HT1080 (cell line): Measurements from ENCODE around the gene TM7SF2. TPM values are rescaled to one million over a fixed set of nuclear protein-coding genes. Genes with fewer than 3 reads are reported as not detected.

Experiments used
- DNase-seq: peaks from one replicate; pipeline ENCODE4 v3.0.0-alpha.2; 2015; ENCODE audit warnings: low read depth
- total RNA-seq: library from RNA; depleted of rRNA; stranded (reverse); fragments of >200 nt; shearing (Covaris generic); gene quantifications from 2 replicates; pipeline ENCODE4 v1.2.3, GENCODE V29; 2014

Gene TM7SF2
- total RNA-seq, 1 experiment from 2014 or later: 5.5 TPM

DNA sequence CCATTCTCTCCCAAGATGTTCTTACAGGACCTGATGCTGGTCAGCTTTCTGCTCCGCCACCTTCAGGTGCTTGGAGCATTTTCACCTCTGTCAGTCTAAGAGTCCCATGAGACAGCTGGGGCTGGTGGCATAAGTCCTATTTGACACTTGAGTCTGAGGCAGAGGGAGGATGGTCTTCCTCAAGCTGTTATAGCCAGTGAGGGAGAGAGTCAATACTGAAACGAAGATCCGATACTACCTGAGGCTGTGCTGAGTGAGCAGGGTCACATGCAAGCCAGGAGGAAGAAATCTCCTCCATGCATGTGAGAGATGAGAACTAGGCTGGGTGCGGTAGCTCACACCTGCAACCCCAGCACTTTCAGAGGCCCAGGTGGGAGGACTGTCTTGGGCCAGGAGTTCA is 22.1 kb upstream of the TM7SF2 start:
- no peak for DNase-seq

DNA sequence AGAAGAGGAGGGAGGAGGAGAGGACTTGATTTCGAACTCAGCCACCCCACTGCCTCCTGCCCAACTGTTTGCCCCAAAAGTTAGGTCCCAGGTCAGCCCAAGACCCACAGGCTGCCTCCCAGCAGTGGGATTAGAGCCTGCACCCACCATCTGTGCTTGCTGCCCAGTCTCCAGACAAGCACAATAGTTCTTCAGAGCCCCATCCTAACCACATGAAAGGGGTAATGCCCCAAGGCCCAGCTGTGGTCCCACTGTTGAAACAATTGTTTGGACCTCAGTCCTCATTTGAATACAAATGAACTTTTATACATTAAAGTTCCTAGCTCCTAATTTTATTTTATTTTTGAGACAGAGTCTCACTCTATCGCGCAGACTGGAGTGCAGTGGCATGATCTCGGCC is 21.0 kb upstream of the TM7SF2 start:
- no peak for DNase-seq

DNA sequence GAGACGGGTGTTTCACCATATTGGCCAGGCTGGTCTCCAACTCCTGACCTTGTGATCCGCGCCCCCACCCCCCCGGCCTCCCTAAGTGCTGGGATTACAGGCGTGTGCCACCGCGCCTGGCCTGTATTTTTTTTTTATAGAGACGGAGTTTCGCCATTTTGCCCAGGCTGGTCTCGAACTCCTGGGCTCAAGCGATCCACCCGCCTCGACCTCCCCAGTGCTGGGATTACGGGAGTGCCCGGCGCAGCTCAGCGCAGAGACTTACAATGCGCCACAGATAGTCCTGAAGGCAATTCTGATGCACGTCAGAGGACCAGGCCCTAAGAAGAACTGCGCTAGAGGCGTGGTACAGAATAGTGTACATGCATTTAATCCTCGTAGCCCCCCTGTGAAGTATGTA is 16.2 kb upstream of the TM7SF2 start:
- no peak for DNase-seq

DNA sequence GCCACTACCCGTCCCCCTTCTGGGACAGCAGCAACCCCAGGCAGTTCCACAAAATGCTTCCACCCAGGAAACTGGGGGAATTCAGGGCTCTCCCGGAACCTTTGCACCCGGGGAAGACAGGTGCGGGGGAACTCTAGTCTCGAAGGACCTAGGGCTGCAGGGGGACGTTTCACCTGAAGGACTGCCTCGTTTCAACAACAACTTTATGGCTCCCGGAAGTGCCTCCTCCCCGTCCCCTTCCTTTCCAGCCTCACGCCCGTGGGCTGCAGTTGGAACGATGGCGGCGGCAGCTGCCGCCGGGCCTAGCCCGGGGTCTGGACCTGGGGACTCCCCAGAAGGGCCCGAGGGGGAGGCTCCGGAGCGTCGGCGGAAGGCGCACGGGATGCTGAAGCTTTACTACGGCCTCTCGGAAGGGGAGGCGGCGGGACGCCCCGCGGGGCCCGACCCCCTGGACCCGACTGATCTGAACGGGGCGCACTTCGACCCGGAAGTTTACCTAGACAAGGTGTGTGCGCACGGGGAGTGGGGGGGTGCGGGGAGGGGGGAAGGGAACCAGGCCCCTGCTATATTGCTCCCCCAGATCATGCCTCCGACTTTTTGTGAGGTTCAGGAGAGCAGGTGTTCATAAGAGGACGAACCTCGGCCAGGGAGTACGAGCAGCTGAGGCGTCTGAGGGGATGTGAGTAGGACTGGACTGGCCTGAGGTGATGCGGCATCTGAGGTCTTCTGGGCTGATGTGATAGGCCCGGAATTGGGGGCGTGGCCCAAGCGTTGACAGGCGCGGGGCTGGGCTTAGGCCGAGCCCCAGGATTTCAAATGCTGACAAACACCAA is 15.5 kb upstream of the TM7SF2 start, which contains the start of gene VPS51:
VPS51 (plus strand) TSS at position 241 of the 833 bp plus-strand sequence; CDS start at position 278, 37 bp downstream.
- DNase-seq: peak; percentile 83

DNA sequence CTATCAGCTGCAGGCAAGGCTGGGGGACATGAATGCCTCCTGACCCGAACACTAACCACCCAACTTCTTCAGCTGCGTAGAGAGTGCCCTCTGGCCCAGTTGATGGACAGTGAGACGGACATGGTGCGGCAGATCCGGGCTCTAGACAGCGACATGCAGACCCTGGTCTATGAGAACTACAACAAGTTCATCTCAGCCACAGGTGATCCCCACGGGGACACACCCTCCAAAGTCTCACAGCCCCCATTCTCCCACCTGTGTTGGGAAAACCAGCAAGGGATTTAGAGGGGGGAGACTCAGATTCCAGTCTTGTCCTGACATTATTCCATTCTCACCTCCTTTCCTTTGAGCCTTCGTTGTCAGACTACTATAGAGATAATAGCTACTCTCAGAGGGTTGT is 14.7 kb upstream of the TM7SF2 start:
- DNase-seq: no peak

DNA sequence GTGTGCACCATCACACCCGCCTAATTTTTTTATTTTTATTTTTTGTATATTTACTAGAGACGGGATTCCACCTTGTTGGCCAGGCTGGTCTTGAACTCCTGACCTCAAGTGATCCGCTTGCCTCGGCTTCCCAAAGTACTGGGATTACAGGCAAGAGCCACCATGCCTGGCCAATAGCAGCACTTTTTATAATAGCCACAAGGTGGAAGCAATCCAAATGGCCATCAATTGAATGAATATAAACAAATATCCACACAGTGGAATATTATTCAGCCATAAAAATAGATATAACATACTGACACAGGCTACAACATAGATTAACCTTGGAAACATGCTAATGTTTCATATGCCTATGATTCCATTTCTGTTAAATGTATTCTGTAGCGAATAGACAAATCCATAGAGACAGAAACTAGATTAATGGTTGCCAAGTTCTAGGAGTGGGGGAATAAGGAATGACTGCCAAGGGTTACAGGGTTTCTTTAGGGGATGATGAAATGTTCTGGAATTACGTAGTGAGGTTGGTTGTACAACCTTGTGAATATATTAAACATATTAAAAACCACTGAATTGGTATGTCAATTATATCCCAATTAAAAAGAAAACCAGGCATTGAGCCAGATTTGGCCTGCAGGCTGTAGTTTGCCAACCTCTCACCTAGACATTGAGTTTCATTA is 10.9 kb upstream of the TM7SF2 start:
- no peak for DNase-seq

DNA sequence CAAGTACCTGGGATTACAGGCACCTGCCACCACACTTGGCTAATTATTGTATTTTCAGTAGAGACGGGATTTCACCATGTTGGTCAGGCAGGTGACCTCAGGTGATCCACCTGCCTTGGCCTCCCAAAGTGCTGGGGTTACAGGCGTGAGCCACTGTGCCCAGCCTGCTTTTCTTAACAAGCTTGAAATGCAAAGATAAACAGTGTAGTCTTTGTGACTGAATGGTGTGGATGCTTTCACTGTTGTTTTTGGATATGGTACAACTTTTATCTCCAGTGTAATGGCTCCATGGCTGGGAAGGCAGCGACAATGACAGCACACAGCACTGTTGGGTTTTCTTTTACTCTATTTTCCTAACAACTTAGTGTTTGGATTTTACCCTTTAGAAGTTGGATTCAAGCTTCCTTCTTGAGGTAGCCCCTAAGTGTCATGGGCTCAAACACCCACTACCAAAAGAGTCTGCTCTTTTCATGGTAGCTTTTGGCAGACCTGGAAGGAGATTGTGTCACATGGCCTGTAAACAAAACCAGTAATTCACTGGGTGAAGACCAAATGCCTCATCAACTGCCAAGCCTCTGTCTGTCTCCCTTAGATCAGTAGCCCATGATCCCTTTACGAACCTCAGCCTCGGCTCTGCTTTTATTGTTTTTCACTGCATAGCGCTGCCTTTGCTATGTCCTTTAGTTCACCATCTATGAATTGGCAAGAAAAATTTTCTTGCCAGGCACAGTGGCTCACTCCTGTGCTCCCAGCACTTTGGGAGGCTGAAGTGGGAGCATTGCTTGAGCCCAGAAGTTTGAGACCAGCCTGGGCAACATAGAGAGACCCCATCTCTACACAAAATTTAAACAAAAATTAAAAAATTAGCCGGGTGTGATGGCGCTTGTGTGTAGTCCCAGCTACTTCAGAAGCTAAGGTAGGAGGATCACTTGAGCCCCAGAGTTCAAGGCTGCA is 9.3 kb upstream of the TM7SF2 start:
- DNase-seq: no peak

DNA sequence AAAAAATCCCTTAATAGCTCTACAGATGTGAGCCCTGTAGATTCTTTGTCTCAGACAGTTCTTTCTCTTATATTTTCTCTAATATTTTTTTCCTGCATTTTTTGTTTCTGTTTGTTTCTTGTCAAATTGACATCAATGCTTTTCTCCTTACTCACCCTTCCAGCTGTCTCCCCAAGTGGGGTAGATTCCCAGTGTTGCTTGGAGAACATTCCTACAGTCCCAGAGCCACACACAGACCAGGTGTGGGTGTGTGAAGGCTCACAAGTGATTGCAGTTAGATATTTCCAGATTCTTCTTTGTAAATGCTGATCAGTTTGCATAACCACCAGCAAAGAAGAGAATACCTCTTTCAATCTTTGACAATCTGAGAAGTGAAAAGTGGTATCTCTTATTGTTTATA is 8.2 kb upstream of the TM7SF2 start:
- no peak for DNase-seq

DNA sequence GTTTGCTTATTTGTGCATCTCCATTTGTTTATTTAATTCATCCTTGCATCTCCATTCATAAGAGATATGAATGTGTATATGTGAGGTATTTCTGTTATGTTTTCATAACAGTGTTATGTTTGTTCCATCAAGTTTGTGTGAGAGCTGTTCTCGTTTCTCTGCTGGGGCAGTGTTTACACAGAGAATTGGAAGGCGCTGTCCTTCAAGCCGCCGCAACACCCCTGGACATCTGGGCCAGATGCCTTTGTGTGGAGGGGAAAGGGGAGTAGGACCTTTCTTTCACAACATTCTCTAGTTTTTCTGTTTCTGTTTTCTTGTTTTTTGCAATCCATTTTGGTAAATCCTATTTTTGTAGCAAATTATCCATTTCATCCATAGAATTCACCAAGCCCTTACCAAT is 7.0 kb upstream of the TM7SF2 start:
- no peak for DNase-seq

DNA sequence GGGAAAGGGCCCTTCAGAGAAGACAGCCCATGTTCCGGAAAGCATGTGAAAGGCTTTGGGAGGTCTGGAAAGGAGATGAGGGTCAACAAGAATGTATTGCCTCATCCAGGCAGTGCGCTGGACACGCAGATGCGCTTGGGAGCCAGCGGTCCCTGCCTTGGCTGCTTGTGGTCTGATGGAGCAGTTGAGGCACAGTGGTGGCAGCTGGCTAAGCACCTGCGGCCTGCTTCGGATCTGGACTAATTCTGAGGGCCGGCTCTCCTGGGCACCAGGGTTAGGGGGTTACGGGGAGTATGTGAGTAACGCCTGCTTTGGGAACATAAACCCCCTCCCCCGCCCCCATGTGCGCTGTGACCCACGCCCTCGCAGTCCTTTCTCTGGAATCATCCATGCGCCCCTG is 4.6 kb upstream of the TM7SF2 start:
- no peak for DNase-seq

DNA sequence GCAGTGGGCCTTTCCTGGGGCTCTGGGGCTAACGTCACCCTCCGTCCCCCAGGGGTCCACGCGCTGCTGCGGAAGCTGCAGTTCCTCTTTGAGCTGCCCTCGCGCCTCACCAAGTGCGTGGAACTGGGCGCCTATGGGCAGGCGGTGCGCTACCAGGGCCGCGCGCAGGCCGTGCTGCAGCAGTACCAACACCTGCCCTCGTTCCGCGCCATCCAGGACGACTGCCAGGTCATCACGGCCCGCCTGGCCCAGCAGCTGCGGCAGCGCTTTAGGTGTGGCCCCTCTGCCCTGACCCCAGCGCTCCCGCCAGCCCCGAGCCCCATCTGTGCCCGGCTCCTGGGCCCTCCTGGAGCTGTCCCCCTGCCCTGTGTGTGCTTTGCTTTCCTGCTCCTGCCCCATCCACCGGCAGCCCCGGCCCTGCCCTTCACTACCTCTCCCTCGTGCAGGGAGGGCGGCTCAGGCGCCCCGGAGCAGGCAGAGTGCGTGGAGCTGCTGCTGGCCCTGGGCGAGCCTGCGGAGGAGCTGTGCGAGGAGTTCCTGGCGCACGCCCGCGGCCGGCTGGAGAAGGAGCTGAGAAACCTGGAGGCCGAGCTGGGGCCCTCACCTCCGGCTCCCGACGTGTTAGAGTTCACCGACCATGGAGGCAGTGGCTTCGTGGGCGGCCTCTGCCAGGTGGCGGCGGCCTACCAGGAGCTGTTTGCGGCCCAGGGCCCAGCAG is 3.8 kb upstream of the TM7SF2 start:
- no peak for DNase-seq

DNA sequence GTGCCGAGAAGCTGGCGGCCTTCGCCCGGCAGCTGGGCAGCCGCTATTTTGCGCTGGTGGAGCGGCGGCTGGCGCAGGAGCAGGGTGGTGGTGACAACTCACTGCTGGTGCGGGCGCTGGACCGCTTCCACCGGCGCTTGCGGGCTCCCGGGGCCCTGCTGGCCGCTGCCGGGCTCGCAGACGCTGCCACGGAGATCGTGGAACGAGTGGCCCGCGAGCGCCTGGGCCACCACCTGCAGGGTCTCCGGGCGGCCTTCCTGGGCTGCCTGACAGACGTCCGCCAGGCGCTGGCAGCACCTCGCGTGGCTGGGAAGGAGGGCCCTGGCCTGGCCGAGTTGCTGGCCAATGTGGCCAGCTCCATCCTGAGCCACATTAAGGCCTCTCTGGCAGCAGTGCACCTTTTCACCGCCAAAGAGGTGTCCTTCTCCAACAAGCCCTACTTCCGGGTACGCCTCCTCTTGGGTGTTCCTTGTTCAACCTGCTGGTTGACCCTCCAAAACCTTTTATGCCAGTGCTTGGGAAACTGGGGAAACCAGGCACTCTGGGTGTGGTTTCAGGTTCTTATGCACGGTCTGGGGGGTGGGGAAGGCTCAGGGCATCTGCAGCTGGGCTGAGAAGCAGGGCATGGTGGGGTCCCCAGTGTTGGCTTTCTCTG is 3.1 kb upstream of the TM7SF2 start:
- no peak for DNase-seq

DNA sequence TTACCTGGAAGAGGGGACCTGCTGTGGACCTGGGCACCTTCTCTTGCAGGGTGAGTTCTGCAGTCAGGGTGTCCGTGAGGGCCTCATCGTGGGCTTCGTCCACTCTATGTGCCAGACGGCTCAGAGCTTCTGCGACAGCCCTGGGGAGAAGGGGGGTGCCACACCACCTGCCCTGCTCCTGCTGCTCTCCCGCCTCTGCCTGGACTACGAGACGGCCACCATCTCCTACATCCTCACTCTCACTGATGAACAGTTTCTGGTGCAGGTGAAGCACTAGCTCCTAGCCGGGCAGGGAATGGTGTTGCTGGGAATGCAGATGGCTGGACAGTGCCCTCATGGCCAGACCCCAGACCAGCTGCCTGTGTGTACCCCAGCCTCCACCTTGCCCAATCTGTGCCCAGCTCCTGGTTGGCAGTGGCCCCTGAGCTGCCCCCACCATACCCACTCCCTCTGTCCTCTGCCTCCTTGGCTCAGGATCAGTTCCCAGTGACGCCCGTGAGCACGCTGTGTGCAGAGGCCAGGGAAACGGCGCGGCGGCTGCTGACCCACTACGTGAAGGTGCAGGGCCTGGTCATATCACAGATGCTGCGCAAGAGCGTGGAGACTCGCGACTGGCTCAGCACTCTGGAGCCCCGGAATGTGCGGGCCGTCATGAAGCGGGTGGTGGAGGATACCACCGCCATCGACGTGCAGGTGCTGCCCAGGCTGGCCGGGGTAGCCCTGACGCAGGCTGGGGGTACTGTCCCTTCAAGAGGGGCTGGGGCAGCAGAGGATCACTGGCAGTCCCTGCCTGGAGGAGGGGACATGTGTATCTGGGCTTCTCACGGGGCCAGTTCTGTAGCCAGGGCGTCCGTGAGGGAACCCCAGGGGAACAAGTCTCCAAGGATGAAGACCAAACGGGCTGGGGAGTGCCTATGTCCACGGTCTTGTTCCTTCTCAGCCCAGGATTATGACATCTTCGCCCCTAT is 2.2 kb upstream of the TM7SF2 start:
- no peak for DNase-seq

DNA sequence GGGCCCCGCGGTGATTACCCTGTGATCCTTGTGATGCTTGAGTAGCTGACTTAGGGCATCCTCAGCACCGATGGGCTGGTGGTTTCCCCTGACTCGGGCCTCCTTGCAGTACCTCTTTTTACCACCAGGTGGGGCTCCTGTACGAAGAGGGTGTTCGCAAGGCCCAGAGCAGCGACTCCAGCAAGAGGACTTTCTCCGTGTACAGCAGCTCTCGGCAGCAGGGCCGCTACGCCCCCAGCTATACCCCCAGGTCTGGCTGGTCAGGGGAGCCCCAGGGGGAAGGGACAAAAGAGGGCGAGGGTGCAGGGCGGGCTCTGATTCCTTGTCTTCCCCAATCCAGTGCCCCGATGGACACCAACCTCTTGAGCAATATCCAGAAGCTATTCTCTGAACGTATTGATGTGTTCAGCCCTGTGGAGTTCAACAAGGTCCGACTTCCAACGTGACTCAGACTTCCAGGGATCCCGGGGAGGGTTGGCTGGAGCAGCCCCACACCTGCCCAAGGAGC is 1.3 kb upstream of the TM7SF2 start:
- peak; percentile 80 for DNase-seq

DNA sequence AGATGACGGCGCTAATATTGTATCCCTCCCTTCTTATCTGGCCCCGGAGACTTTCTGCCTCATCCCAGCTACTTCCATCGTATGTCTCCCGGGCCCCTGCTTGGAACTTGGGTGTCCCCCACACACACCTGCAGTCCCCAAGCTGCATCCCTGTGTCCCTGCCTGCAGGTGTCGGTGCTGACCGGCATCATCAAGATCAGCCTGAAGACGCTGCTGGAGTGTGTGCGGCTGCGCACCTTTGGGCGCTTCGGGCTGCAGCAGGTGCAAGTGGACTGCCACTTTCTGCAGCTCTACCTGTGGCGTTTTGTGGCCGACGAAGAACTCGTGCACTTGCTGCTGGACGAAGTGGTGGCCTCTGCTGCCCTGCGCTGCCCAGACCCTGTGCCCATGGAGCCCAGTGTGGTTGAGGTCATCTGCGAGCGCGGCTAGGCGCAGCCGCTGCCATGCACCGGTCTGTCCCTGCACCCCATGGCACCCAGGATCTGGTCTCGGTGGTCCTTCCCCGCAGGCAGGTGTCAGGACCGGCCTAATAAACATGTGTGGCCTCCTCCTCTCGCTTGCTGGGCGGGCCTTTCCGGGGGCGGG is 421 bp upstream of the TM7SF2 start:
- no peak for DNase-seq

DNA sequence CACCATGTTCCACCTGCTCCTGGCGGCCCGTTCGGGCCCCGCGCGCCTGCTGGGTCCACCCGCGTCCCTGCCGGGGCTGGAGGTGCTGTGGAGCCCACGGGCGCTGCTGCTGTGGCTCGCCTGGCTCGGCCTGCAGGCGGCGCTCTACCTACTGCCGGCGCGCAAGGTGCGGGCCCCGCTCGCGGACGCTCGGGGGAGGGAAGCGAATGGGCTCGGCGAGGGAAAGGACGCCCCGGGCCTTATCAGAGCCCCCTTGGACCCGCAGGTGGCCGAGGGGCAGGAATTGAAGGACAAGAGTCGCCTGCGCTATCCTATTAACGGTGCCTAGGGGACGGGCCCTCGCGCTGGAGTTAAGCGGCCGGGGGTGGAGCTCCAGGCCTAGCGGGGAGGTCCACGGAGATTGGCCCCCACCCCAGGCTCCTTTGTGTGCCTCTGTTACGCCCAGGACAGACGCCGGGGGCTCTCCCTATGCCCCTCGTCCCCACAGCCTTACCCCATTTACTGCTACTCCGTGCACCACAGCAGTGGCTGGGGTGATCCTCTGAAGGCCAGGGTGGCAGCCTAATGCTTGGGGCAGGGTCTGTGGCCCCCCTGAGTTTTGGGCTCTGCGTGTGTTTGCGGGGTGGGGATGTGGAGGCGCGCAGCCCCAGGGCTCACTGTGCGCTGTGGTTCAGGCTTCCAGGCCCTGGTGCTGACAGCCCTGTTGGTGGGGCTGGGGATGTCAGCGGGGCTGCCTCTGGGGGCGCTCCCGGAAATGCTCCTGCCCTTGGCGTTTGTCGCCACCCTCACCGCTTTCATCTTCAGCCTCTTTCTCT is 1.1 kb downstream of the TM7SF2 start:
- no peak for DNase-seq

DNA sequence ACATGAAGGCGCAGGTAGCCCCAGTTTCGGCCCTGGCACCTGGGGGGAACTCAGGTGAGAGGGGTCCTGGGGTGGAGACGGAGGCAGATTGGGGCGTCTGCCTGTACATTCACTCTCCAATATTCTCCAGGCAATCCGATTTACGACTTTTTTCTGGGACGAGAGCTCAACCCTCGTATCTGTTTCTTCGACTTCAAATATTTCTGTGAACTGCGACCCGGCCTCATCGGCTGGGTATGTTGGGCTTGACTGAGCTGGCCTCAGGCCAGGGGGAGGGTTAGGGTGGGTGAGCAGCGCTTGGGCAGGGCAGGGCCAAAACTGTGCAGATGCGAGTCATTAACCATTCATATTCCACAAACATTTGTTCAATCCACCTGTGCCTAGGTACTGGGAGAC is 1.7 kb downstream of the TM7SF2 start:
- DNase-seq: no peak

DNA sequence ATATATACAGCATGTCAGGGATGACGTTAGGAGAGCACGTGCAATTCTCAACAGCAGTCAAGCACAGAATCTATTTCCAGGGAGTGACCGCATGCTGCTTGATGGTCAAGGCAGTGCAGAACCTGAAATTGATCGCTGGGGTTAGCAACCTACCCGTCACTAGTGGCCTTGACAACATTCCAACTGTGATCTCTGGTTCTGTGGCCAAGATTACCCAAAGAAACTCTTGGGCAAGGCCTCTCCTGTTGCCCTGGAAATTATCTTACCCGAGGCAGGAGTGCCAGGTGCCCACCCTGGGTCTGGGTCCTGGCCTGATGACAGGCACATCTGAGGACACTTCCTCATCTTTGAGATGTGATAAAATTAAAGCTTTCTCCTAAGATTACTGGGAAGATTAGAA is 2.2 kb downstream of the TM7SF2 start:
- no peak for DNase-seq
